ENCODE results near the gene ZNF354C.

ZNF354C gene

DNA sequence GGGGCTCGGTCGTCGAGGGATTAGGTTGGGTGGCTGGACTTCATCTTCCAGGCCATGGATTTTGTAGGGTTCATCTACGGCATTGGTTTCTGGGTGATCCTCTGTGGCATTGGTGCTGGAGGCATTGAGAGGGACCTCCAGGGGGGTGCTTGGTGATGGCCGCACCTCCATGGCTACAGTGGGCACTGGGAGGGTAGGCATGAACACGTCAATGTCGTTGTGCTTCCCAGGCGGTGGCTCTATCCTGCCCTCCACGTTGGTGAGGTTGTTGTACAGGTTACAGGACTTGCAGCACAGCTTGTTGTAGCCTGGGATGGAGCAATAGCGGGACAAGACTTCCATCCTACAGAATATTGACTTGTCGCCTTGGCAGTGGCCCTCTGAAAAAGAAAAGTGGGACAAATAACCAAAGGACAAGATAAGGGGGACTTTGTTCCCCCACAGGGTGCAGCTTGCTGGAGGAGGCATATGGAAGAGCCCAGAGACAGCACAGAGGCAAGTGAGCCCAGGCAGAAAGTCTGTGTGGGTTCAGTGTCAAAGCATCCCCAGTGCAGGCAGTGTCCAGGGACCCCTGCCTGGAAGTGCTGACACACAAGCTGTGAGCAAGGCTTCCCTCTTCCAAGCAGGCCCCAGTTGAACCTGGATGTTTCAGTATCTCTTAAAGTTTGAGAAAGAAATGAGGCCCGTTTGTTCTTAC is 53.9 kb downstream of the ZNF354C start:
- no peak for DNase-seq (ENCODE audit: low spot score)

DNA sequence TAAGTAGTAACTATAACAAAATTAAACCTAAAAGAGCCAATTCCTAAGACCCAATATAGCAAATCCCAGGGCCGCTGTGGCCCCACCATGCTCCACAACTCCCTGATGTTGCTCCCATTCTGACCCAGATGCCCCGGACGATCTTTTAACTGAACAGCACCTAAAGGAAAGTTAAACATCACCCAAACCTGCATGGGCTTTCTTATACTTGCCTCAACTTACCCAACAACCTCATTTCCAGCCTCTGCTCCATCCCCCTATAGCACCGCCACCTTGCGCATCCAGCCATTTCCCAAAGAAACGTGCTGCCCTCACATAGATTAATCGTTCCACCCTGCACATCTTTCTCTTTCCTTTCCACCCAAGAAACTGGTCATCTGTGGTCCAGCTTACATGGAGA is 54.6 kb downstream of the ZNF354C start:
- DNase-seq (ENCODE audit: low spot score) = no peak

DNA sequence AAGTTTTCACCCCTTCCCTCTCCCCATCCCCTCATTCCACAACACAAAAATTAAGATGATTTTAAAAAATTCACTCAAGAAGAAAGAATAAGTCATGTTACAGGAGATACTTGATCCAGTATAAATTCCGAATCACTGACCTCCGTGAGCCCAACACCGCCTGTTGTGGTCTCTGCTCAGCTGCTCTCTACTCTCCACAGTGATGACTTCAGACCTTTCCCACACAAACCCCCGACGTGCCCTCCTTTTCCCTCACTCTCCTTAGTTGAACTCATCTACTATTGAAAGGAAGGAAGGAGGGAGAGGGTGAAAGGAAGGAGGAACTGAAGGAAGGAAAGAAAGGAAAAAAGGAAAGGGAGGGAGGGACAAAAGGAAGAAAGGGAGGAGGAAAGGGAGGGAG is 55.1 kb downstream of the ZNF354C start:
- no peak for DNase-seq (ENCODE audit: low spot score)

DNA sequence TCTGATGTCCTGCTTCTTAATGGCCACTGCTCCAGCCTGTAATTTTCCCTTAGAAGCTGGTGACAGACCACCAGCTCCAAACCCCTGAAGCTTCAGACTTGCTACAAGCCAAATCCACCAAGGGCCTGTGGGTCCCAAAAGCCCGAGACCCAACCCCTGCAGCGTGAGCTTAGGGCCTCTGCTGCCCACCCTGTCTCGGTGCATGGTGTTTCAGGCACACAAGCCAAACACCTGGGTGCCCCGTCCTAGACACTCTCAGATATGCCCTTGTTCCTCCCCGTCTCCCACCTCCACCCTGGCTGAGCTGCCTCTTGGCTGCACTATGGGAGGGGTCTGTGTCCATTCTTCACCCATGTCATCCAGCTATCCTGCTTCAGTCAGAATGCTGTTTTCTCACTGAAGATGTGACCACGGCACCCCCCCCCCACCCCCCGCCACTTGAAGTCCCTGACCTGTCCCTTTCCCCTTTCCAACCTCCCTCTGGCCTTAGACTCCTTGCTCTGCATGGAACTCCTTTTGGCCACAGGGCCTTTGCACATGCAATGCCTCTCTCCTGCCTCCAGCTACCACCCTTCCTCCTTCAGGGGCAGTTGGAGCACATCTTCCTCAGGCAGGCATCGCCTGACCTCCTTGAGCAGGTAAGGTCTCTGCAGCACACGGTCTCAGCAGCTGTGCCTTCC is 55.8 kb downstream of the ZNF354C start:
- no peak for DNase-seq (ENCODE audit: low spot score)

DNA sequence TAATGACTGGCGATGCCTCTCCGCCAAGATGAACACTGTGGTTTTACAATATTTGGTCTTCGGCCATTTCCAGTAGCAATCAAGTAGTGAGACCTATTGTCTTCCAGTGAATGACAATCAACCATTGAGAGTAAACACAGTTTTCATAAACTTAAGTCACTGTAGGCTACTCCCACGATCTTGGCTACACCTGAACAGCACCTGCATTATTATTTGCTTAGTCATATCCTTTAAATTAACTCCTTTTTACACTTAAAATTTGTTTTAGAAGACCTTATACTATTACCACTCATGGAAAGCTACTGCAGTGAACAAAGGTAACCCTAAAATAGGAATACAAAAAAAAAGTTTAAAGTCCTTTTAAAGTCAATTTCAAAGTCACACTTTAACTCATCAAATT is 58.2 kb downstream of the ZNF354C start:
- no peak for DNase-seq (ENCODE audit: low spot score)

DNA sequence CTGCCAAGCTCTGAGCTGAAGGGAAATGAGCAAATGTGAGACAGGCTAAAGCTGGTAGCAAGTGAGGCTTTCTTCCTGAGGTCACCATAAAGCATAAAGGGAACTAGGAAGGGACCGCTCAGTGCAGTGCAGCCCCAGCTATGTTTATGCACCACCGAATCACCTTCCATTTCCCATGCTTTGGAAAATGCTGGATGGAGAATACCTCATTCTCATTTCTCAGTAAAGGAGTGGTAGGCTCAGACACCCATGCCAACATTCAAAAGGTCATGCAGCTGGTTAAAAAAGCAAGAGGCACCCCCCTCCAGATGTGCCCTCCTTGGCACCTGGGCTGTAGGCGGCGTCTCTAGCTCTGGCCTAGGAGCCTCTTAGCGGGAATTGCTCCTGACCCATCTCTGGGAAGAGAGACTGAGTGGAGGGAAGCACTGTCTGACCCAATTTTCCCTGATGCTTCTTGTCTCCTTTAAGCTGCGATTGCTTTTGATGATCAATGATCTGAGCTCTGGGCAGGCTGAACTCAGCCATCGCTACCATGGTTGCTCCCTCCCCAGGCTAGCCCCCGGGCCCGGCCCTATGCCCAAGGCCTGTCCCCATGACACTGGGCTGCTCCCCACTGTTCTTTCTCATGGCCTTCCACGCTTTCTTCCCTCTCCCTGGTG is 58.7 kb downstream of the ZNF354C start:
- DNase-seq (ENCODE audit: low spot score) = no peak

DNA sequence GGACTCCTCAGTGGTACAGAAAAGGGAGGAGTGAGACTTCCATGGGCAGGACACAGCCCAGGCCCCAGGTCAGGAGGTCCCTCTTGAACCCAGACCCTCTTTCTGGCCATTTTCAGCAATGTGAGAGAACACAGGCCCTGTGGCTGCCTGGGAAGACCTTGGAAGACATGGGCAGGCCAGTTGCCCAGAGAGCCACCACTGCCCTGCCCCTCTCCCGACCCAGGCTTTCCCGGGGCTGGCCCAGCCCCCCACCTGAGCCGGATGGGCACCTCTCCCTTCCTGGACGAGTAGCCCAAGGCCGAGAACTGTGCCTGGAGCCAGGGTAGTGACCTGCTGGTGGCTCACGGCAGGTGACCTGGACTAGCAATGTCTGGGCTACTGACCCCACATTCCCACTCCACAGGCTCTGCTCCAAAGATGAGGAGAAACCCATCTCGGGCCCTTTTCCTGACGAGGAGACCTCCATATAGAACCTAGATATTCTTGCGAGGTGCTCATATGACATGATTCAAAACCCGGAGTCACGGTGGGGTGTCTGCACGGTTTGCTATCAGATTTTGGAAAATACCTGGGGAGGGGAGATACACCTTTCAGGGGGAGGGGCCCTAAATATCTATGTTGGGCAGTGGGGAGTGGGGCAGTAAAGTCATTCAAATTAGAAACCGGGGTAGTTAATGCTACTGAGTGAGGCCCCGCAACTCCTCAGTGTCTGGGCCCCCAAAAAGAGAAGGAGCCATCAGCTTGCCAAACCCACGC is 59.4 kb downstream of the ZNF354C start:
- DNase-seq (ENCODE audit: low spot score) = no peak

DNA sequence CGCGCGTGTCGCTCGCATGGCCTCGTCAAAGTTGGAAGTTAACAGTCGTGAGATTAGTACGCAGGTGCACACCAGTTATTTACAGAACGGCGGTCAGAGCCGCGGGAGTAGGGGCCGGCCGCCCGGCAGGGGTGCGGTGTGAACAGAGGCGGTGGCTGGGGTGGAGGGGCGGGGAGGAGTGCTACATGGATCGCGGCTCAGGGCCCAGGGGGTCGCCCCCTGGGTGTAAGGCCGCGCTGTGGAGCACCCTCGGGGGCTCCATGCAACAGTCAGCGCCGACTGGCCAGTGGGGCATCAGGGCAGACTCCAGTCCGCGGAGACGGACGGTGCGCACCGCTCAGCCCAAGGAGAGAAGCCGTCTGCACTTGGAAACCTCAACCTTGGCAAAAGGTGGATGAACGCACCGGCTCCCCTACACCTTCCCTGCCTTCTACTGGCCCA is 60.3 kb downstream of the ZNF354C start:
- no peak for DNase-seq (ENCODE audit: low spot score)

DNA sequence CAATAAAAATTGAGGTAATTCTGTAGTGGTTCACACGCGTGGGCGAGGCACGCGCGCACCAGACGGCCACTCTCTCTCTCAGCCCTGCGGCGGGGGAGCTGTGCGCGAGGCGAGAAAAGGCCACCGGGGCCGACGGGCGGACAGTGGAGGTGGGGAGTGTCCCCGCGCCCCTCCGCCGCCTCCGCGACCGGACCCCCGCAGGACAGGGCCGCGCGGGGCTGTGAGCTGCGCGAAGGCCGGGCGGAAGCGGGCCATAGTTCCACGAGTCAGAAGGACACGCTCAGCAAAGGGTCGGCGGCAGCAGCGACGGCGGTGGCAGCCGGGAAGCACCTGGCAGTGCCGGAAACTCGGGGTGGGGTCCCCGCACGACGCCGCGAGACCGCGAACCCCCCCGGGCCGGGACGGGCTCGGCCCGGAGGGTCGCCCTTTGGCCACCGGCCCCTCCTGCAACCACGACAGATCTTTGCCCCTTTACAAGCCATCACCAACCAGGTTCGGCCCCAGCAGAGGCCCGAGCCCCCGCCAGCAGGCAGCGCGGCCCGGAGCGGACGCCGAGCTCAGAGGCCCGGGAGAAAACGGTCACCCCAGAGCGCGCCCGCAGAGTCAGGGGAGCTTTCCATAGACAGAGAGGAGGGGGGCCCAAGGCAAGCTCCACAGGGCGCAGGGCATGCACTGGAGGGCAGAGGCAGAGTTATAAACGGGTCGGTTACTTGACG is 60.9 kb downstream of the ZNF354C start:
- DNase-seq (ENCODE audit: low spot score) = no peak

DNA sequence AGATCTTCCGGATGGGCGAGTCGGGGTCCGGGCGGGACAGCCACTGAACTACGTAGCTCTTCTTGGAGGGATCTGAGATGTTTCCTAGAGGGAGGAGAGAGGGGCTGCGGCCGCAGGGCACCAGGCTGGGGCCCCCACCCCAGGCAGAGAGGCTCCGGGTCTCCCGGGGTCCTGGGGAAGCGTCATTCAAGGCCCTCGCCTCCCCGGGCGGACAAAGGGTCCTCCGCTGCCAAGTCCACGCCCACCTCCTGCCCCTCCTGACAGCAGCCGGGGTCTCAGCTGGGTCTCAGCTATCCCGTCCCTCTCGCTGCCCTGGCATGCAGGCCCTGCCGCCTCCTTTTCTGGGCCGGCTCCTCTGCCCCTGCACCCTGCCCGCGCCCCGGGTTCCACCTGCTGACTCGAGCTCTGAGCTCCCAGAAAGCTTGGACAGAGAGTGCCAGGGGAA is 61.5 kb downstream of the ZNF354C start:
- no peak for DNase-seq (ENCODE audit: low spot score)

DNA sequence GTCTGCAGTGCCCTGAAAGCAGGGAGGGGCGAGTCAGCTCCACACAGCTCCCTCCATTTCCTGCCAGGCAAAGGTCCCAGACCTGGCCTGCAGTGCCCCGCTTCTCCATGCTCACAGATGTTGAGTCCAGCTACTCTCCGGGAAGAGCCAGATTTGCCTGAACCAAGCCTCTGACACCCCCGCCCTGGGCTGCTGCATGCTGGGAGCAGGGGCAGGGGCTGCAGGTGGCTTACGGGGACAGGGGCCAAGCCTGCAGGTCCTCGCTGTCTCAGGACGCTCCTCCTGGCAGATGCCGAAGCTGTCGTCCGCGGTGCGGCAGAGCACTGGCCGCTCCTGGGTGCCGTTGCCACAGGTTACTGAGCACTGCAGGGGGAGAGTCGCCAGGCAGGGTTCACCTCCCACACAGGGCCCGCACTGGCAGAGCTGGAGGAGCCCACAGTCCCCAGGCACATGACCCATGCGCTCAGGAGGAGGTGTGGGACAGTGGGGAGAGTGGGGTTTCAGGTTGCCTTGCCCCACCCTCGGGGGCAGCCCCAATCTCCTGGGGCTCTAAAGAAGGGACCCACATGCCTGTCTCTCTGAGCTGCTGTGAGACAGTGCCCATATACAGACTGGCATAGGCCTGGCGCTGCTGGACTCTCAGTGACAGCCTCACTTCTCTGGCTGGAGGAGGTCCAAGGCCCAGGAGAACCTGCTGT is 62.4 kb downstream of the ZNF354C start:
- no peak for DNase-seq (ENCODE audit: low spot score)

DNA sequence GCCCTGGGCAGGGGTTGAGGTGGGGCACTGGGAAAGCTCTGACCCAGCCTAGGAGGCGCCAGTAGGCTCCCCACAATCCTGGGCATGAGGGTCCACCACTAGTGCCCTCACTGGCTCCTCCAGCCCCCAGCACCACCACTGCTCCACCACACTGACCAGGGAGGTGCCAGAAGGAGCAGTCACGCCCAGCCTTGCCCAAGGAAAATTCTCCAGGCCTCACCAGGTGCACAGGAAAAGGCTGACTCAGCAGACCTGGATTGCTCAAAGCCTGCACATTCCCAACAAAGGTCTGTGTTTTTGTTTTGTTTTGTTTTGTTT is 62.9 kb downstream of the ZNF354C start:
- no peak for DNase-seq (ENCODE audit: low spot score)

DNA sequence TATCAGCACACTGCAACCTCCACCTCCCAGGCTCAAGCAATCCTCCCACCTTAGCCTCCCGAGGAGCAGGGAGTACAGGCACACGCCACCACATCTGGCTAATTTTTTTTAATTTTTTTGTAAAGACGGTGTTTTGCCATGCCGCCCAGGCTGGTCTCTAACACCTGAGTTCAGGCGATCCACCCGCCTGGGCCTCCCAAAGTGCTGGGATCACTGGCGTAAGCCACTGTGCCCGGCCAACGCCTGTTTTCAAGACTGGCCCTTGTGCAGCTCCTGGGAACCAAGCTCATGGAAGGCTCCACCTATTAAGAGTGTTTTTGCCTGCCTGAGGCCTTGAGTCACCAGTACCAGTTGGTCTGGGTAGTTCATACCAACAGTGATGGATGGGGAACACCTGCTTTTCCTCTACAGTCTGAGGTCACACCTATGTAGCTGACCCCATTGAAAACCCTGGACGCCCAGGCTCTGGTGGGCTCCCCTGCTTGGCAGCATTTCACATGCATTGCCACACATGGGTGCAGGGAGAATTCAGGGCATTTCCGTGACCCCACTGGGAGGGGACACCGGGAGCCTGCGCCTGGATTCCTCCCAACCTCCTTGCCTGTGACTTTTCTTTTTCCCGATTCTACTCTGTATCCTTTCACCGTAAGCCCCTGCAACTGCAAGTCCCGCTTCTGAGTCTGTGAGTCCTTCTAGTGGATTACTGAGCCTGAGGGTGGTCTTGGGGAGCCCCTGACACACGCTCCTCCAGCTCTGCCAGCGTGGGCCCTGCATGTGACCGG is 63.5 kb downstream of the ZNF354C start:
- DNase-seq (ENCODE audit: low spot score) = no peak

DNA sequence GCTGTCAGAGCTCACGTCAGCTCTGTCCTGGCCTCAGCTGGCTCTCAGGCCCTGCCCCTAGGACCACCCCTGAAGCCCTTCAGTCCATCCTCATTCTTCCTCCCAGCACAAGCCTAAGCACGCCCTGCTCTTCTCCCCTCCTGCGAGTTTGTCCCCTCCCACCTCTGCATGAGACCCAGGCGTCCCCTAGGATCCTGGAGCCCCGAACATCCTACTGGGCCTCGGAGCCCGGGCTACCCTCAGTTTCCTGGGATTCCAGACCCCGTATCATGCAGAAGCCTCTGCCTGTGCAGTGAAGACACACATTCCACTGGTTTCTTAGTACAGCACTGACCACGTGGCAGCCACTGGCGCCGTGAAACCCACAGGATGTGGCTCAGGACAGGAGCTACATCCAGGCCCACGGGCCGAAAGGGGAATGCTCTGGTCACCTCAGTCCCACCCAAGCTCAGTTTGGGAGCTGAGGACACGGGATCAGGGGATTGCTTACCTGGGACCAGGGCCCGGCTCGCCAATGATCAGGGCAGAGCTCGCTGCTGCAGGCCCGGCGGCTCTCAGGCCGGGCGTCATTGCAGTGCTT is 64.2 kb downstream of the ZNF354C start:
- no peak for DNase-seq (ENCODE audit: low spot score)

DNA sequence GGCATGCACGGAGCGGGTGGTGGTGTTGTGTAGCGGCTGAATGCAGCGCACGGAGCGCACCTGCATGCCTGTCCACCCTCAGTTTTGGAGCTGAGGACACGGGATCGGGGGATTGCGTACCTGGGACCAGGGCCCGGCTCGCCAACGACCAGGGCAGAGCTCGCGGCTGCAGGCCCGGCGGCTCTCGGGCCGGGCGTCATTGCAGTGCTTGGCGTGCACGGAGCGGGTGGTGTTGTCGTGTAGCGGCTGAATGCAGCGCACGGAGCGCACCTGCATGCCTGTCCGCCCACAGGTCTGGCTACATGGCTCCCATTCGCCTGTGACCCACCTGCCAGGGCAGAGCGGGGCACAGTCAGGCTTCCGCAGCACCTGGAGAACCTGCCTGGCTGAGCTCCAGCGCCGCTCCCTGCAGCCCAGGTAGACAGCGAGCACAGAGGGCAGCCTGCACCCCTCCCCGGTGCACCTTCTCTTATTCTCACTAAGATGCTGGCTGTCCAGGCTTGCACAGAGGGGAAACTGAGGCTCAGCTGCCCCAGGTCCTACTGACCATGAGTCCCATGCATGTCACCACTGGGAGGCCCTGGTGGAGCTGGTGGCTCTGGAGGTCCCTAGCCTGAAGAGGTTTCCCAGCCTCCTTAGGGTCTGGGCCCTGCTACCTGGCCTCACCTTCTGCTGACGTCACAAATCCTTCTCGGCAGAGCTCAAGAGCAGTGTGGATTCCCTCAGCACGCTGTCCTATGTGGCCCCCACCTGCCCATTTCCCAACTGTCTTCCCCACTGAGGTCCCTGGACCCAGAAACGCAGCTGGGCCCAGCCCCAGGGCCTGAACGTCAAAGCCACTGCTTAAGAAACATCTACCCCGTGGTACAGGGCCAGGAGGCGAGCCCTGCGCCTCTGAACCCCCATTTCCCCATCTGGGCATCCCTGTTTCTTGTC is 64.9 kb downstream of the ZNF354C start:
- no peak for DNase-seq (ENCODE audit: low spot score)

DNA sequence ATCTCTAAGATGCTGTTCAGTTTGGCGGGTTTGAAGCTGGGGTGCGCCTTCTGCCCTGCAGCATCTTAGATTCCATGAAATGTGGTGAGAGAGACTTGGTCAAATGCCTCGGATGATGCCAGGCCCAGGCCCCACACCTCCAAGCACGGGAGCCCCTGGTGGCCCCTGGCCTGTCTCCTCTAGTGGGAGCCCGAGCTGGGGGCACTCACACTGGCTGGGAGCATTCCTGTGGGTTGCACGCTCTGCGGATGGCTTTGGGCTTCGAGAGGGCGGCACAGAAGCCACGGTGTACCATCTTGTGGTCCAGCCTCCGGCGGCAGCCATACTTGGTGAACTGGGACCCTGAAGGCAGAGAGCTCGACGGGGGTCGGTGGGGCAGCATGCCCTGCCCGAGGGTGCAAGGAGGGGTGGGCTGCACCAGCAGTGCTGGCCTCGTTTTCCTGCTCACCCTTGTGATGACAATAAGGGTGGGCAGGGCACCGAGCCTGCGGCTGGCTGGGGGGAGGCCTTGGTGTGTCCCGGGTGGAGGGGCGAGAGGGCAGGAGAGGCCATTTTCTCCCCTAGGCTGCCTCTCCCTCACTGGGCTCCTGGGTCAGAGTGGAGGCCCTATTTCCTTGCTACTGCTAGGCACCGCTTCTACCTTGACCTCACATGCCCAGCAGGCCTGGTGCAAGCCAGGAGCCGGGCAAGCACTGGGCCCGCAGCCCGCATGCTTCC is 65.8 kb downstream of the ZNF354C start:
- no peak for DNase-seq (ENCODE audit: low spot score)

DNA sequence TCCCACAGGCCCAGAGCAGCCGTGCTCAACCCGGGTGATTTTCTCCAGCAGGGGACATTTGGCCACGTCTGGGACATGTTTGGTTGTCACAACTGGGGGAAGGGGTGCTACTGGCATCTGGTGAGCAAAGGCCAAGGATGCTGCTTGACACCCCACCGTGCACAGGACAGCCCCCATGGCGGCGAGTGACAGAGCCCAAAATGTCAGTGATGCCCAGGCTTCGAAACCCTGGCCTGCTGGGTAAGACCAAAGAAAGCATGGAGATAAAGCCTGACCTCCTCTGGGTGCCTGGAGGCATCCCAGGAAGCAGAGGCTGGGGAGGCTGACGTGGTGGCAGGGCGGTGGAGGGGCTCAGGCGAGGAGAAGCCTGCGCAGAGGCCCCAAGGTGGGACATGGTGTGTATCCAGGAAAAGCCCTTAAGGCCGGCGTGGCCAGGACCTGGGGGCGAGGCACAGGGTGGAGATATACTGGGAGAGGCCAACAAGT is 66.4 kb downstream of the ZNF354C start:
- no peak for DNase-seq (ENCODE audit: low spot score)
